ENCODE measurements around the gene UBASH3B.
A peak's percentile ranks its signal among the peaks of the same experiment; 100 is the strongest.
"Not testable (repeated sequence)": the region's sequence is repeated elsewhere in the genome, so short reads cannot be mapped to it uniquely, and the experiment has no call there.

The UBASH3B gene

DNA sequence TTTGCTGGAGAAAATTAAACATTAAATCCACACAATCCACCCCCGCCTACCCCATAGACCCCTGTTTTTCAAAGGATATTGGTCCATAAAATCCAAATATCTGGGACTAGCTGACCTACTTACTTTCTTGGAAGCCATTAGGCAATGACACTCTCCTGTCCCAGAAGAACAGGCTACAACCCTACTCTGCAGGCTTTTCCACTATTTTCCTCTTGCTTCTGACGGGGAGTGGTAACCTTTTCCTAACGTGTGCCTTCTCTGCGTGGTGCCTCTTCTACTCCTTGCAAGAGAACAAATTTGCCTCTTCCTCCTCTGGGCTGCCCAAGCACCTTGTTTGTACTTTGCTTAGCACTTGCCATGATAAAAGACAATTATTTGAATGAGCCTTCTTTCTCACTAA lies 51.6 kb downstream of the UBASH3B start:
- no peak for DNase-seq (ENCODE audit: low spot score)

DNA sequence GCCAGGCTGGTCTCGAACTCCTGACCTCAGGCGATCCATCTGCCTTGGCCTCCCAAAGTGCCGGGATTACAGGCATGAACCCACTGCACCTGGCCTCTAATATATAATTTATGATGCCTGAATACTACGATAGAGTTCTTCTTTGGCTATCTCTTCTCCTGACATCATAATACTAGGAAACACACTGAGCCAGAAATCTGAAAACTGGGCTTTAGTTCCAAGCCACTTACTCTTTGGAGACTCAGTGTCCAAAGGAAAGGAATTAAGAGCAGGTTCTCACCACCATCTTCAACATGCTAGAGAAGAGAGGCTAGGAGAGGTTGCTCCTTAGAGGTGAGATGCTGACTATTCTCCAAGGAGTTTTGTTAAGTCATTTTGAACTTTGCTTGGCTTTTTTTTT lies 52.4 kb downstream of the UBASH3B start:
- no peak for DNase-seq (ENCODE audit: low spot score)

GRCh38 chr11:122709039-122709760 lies 53.7 kb downstream of the UBASH3B start:
- no peak for DNase-seq (ENCODE audit: low spot score)

GRCh38 chr11:122711362-122711761 lies 55.8 kb downstream of the UBASH3B start:
- no peak for DNase-seq (ENCODE audit: low spot score)

DNA sequence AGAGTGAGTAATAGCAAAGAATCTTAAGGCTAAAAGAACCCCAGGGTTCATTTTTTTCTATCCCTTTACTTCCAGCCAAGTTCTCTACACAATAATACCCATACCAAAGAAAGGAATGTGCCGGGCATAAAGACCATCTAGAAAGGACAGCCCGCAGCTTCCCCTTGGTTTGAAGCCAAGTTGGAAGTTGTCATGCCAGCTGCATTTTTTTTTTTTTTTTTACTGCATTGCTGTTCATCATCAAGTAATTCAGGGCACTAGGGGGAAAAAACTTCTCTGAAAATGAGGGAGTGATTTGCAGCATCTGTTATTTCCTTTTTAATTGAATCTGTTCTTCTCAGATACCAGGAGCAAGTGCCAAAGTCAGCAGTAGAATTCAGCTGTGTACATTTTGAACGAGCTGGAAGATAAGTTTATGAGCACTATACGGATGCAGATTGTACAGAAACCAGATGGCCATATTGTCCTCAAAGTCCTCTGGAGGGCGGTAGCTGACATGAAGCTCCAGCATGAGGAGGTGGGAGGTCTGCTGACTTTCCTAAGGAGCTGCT lies 56.4 kb downstream of the UBASH3B start:
- DNase-seq (ENCODE audit: low spot score): peak; percentile 44

DNA sequence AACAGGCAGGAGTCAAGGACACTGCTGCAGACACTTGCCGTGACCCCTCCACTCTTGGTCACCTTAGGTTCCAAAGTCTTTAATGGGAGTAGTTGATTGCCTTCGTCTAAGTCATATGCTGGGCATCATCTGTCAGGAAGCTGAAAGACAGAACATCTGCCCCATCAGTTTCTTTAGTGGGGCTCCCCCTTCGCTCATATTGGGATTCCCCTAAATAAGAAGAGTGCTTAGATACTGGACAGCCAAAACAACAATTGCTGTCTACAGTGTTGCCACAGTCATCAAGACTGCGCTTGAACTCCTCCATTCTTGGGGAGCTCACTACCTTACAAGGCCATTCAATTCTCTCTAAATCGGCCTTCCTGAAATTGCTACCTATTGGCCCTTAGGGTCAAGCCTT lies 58.5 kb downstream of the UBASH3B start:
- no peak for DNase-seq (ENCODE audit: low spot score)

DNA sequence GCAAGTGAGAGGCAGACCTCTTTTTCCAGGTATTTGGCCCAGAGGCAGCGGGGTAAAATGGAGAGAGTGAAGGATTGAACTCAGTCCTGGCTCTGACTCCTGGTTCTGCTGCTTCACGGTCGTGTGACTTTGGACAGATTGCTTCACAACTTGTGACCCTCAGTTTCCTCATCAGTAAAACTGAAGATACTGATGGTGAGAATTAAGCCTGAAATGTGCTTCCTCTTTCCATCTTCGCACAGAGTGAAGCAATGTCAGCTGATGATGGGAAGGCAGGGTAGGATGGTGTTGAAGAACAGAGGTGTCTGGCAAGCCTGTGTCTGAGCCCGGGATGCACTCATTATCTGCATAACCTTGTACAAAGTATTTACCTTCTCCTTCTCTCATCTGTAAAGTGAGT lies 59.0 kb downstream of the UBASH3B start:
- no peak for DNase-seq (ENCODE audit: low spot score)

DNA sequence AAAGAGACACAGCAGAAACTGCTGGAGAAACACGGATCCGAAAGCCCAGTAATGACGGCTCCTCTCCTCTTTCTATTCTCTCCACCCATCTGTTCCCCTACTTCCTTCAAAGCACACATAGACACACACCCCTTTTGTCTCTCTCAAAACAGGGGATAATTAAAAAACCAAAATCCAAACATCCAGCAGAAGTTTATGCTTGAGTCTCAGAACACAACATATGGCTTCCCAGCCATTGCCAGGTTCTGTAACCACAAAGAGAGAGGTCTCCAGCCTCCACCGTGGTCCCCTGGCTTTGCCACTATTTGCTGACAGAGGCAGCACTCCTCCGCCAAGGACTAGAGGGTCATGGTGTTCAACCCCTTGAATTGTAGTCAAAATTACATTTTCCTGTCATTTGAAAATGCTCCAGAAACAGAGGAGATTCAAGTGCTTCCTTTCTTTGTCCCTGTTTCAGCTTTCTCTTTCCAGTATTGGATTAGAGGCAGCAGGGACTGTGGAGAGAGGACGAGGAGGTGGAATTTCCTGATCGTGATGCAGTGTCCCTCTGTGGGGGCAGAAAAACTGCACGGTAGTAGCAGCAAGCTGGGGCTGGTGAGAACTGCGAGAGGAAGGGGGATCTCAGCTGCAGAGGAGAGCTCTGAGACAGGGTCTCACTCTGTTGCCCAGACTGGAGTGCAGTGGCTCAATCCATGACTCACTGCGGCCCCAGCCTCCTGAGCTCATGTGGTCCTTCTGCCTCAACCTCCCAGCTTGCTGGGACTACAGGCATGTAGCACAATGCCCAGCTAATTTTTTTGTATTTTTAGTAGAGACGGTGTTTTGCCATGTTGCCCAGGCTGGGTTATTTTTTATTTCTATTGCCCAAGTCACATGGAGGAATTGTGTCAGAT lies 60.3 kb downstream of the UBASH3B start:
- DNase-seq (ENCODE audit: low spot score): no peak

DNA sequence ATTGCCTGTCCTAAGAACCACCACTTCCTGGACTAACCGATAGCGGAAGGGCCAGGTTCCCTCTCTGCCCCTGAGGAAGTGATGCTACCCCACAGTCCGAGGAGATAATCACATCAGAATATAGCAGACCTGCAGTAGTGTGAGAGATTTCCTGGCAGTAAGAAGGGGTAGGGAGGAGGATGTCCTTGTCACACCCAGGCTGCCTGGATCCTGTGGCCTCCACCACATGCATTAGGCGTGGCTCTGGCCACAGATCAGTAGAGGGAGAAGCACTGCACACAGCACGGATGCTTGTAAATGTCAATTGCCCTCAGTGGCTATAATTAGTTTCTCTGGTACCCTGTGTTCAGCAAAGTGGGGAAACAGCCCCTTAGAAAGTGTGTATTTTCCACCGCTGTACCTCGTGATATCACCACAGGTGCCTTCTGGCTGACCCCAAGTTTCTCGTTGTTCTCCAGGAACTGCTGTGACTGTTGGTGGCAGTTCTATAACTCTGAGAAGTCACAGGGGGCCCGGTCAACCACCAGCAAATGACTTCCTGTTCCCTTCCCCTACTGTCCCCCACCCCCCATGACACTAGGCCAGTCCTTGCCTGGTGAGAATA lies 61.8 kb downstream of the UBASH3B start:
- no peak for DNase-seq (ENCODE audit: low spot score)

DNA sequence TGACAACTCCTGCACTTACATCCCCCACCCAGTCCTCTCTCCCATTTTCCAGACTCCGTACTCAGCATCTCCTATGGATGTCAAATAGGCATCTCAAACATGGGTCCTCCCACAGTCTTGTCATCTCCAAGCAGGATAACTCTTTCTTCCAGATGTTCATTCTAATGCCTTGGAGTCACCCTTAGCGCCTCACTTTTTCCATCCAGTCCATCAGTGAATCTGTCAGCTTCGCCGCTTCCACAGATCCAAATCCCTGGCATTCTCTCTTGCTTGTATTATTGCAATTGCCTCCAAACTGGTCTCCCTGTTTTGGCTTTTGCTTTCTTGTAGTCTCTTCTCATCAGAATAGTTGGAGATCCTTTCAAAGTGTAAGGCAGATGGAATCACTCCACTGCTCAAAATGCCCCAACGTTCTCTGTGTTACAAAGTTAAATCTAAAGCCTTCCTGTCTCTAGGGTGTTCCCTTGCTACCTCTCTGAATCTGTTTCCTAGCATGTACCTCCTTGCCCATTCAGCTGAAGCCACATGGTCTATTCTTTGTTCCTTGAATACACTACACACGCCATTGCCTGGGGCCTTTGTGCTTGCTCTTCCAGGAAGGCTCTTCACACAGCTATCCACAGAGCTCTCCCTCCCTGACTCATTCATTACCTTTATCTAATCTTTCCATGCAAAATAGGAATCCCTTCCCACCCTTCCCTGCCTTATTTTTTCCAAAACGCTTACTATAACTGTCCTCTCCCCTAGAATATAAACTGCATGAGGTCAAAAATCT lies 64.8 kb downstream of the UBASH3B start:
- no peak for DNase-seq (ENCODE audit: low spot score)

DNA sequence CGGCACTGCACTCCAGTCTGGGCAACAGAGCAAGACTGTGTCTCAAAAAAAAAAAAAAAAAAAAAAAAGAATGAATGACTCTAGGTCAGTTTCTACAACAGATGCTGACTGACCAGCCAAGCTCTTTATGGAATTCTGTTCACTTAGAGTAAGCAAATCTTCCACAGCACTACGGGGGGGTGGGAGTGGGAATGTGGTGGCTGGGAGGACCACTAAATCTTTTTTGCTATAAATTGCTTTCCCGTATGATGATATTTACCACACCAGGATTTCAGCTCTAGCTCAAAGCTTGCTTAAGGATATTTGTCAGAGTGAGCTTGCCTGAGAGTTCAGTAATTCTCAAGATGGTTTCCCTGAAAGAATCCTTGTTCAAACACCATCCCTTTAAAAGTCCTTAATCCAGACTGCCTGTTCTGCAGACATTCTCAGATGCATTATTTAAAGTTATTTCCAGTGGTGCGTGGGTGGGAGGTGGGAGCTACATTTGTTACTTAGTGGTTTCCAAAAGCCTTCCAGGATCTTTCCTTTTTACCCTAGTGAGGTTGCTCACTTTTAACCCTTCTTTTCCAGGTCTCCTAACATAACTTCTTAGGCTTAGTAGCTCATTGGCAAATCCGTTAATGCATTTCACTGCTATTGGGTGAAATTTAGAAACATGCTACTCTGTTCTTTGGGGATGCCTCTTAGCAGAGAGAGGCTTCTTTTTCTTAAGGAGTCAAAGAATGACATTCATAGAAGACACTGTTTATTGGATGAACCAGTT lies 65.9 kb downstream of the UBASH3B start:
- no peak for DNase-seq (ENCODE audit: low spot score)

- no peak for DNase-seq (ENCODE audit: low spot score)
Observed at GRCh38 chr11:122721964-122722266, 66.4 kb downstream of the UBASH3B start.

DNA sequence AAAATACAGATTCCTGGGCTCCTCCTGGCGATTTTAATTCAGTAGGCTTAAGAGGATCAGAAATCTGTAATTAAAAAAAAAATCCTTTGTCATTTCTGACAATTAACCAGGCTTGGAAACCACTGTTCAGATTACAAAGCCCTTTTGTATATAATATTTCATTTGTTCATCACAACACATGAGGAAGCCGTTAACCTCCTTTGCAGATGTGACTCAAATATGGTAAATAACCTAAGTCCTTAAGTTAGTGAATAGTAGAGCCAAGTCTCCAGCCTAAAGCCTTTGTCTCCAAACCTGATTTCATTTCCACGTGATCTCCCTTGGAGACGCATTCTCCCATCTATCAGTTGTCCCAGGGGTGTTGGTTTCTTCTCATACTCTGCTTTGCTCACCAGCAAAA lies 67.6 kb downstream of the UBASH3B start:
- DNase-seq (ENCODE audit: low spot score): no peak

- DNase-seq (ENCODE audit: low spot score): no peak
Observed at GRCh38 chr11:122723576-122723975, 68.1 kb downstream of the UBASH3B start.

GRCh38 chr11:122724520-122724919 lies 69.0 kb downstream of the UBASH3B start:
- no peak for DNase-seq (ENCODE audit: low spot score)

DNA sequence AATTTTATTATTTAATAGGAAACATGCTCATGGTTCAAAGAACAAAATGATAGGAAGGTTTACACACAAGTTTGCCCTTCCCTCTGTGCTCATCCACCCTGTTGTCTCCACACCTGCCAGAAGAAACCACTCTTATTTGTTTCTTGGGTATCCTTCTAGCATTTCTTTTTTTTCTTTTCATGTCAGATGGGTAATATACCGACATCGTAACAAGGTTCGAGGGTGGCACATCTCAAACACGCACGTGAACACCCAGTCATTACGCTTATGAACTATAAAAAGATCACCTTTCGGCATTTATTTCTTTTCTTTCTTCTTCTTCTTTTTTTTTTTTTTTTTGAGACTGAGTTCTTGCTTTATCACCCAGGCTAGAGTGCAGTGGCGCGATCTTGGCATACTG lies 70.5 kb downstream of the UBASH3B start:
- DNase-seq (ENCODE audit: low spot score): no peak

GRCh38 chr11:122727101-122727929 lies 71.8 kb downstream of the UBASH3B start:
- DNase-seq (ENCODE audit: low spot score): peak; percentile 36

DNA sequence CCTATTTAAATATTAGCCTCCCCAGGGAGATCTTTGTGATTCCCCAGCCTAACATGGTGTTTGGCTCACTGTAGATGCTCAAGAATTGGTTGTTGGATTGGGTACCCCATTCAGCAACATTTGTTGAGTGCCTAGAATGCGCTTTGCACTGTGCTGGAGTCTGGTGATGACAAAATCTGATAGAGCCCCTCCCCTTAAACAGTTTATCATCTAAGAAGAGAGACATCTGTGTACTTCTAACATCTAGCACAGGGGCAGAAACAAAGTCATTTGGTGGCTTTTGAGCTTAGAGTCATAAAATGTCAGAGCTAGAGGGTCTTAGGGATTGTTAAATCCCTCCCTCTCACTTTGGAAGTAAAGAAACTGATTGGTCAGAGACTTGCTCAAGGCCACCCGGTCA lies 73.0 kb downstream of the UBASH3B start:
- DNase-seq (ENCODE audit: low spot score): no peak

- DNase-seq (ENCODE audit: low spot score): no peak
Observed at GRCh38 chr11:122729139-122729538, 73.6 kb downstream of the UBASH3B start.

DNA sequence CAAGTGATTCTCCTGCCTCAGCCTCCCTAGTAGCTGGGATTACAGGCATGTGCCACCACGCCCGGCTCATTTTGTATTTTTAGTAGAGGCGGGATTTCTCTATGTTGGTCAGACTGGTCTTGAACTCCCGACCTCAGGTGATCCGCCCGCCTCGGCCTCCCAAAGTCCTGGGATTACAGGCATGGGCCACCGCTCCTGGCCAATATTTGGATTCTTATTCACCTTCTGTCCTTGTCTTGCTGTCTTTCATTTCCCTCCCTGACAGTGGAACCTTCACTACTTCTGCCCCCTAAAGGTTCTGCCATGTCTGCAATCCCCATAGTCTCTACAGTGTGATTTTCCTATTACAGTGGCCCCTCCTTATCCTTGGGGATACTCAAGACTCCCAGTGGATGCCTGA lies 75.2 kb downstream of the UBASH3B start:
- not testable (repeated sequence) for DNase-seq (ENCODE audit: low spot score)

Data from pons (tissue), 1 donor.